Smooth muscle cell of the pulmonary artery (primary cell): ENCODE data around the gene PPID. TPM values are rescaled to one million over a fixed set of nuclear protein-coding genes. Genes with fewer than 3 reads are reported as not detected.

Source experiments
- total RNA-seq: library from RNA; depleted of rRNA; stranded (reverse); fragments of >200 nt; gene quantifications from 2 replicates; pipeline ENCODE4 v1.2.3, GENCODE V29; 2014

Gene PPID
- total RNA-seq, result 31.3 and 35.4 TPM in 2 replicates

DNA sequence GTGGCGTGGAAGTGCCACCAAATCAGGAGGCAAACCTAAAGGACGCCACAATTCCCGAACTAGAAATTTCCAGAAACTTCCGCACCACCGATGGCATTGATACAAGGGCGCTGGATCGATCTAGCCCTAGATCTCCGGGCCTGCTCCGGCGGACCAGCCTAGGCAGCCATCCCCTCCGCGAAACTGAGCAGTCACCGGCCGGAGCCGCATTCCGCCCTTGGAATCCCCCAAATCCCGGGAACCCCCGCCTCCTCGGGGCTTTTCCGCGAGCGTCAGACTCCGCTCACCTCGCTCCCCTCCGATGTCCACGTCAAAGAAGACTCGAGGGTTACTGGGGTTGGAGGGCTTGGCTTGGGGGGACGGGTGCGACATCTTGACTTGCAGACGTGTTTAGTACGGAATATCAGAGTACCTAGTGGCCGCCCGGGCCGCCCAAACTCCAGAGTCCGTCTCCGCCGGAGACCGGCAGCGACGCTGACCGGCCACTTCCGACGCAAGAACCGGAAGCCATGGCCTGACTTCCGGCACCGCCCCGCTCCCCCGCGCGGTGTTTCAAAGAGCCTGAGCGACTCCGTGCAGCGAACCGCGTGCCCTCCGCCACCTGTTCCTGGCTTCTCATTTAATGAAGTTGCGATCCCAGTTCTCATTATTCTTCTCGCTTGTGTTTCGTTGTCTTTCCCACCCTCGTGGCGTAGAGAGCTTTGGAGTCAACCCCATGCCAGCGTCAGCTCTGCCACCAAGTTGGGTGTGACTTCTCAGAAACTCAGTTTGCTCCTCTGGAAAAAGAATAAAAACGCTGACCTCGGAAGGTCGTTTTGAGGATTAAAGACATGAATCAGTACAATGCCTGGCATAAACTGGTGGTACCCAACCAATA lies at the start of gene PPID:
Gene PPID (minus strand): TSS at position 480 of the 877 bp plus-strand sequence. CDS start 108 bp downstream, at position 372.

DNA sequence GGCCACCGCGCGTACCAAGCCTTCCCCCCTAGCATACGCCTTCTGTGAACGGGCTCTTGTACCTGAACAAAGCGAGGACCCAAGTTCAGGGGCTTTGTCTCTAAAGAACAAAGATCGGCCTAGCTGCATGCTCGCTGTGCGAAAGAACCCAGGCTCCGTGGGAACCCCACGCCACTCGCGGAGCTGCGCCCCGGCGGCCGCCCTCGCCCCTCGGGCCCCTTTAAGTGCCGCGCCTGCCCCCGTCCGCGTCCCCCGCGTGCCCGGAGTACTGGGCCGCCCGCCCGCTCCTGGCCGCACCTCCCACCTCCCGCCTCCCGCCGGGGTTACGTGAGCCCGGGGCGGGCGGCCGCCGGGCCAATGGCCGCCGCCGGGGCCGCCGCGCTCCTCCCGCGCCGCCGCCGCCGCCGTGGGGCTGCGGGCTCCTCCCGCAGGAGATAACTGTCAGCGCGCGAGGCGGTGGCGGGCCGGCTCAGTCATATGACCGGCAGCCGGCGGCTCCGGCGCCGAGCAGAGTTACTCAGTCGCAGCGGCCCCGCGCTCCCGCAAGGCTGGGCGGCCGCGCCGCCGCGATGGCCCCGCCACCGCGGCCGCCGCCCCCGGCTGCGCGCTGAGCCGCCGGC lies 45.5 kb upstream of the PPID start, which contains the start of gene FNIP2:
Gene FNIP2 (plus strand): TSS at position 472 of the 620 bp plus-strand sequence. CDS start 187 bp downstream, outside the sequence.

DNA sequence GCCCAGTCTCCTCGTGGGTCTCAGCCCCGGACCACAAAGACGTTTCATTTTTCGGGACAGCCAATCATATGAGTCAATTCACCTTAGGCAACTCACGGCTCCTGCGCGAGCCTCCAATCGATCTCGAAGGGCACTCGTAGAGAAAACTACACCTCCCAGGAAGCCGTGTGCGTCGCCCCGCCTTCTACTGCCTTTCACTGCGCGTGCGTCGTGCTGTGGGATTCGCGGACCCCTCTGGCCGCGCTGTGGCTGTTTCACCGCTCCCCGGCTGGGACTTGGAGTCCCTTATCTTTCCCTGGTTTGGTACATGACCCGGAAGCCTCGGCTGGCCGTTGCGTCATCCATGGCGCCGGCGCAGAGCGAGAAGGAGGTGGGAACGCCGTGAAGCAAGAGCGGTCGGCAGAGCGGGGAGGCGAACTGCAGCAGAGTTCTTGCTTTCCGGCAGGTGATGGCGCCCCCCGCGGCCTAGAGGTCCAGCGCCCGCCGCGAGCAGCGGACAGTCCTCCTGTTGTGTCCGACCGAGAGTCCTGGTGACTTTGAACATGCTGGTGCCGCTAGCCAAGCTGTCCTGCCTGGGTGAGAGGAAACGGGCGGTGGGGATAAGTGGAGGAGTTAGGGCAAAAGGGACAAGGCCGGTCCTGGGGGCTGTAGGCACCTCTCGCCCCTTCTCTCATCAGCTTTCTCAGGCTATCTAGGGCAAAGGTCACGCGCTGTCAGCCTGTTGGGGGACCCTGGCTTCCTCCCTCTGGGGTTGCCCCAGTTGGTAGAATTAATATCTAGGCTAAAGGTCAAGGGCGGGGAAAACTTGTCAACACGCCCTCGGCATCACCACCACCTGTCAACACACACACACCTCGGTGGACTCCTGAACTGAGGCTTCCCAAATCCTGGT lies 51.0 kb downstream of the PPID start, which contains the start of gene ETFDH:
Gene ETFDH (plus strand): TSS at position 382 of the 892 bp plus-strand sequence. CDS start 161 bp downstream, at position 543.

DNA sequence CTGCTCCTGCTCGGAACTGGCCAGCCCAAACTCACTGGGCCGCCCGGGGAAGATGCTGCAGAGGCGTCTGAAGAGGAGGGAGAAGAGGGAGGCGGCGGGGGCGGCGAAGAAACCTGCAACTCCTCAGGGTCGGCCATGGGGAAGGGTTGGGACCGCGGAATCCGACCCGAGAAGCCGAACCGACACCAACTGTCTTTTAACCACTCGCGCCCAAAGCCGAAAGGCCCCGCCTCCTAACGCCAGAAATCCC lies 51.6 kb downstream of the PPID start, which contains the start of gene C4orf46:
Gene C4orf46 (minus strand): TSS at position 223 of the 250 bp plus-strand sequence. CDS start 86 bp downstream, at position 137.

Other genes starting within 250 kb of the PPID start
- 0.50 and 14.7 TPM in 2 replicates for gene RXFP1, start 201.5 kb downstream of the PPID start, total RNA-seq
- 9.2 and 14.6 TPM in 2 replicates for gene C4orf46, start 51.5 kb downstream of the PPID start, total RNA-seq
- 31.5 and 39.9 TPM in 2 replicates for gene ETFDH, start 51.1 kb downstream of the PPID start, total RNA-seq
- 44.8 and 79.2 TPM in 2 replicates for gene FNIP2, start 45.6 kb upstream of the PPID start, total RNA-seq